Vagina (tissue), 2 donors: ENCODE measurements around the gene PDZK1IP1.

ENCODE experiments used
- POLR2AphosphoS5 ChIP-seq, 2 donors: sonication (generic); formaldehyde crosslinking; IDR thresholded peaks; one replicate each; pipeline ENCODE4 v1.9.0; 2017; ENCODE audit warnings: antibody characterized with exemption in 2 of 2, mild to moderate bottlenecking in 2 of 2, low read depth in 1 of 2; ENCODE audit not compliant: insufficient read depth in 1 of 2
- TF ChIP-seq, protein P1 (sequence below), 3 experiments: fragments of 450-650 bp in 2 of 3; fragments of 200-600 bp in 1 of 3; sonication (generic) in 1 of 3; IDR thresholded peaks; one replicate each; pipeline ENCODE4 v1.5.1; 2017 to 2019; ENCODE audit warnings: antibody characterized with exemption in 3 of 3, mild to moderate bottlenecking in 2 of 3, moderate library complexity in 2 of 3

DNA sequence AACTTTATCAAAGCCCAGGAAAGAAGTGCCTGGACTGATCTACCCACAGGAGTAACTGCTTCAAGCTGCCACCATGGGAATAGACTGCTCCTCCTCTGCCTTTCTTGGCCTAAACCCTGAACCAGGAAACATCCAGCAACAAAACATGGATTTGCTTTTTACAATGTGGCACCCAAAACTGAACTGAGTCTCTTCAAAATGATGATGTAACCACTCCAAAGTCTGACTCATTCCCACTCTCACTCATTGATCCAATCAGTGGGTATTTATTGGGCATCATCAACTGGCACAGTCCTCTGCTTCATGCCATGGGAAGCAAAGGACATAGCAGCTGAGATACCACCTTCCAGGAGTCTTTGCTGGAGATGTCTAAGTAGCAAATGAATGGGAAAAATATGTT lies 29.1 kb downstream of the PDZK1IP1 start:
- TF ChIP-seq, protein P1, sequence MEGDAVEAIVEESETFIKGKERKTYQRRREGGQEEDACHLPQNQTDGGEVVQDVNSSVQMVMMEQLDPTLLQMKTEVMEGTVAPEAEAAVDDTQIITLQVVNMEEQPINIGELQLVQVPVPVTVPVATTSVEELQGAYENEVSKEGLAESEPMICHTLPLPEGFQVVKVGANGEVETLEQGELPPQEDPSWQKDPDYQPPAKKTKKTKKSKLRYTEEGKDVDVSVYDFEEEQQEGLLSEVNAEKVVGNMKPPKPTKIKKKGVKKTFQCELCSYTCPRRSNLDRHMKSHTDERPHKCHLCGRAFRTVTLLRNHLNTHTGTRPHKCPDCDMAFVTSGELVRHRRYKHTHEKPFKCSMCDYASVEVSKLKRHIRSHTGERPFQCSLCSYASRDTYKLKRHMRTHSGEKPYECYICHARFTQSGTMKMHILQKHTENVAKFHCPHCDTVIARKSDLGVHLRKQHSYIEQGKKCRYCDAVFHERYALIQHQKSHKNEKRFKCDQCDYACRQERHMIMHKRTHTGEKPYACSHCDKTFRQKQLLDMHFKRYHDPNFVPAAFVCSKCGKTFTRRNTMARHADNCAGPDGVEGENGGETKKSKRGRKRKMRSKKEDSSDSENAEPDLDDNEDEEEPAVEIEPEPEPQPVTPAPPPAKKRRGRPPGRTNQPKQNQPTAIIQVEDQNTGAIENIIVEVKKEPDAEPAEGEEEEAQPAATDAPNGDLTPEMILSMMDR (IDR thresholded peaks at IDR 0.05) = no peak
- no peak for TF ChIP-seq POLR2AphosphoS5 (IDR thresholded peaks at IDR 0.05; ENCODE audit: insufficient read depth in 1 of 2, low read depth in 1 of 2)
